Mammary epithelial cell (primary cell): ENCODE measurements around the gene APC2.
"Not testable (repeated sequence)": the region's sequence is repeated elsewhere in the genome, so short reads cannot be mapped to it uniquely, and the experiment has no call there.

Experiments
- CTCF ChIP-seq, 2 donors: IDR thresholded peaks in 1 of 2; conservative IDR thresholded peaks in 1 of 2; 2 replicates each; pipeline ENCODE4 v1.5.1; 2011 to 2012; ENCODE audit warnings: inconsistent platforms in 2 of 2, low read length in 2 of 2, mild to moderate bottlenecking in 2 of 2, control low read depth in 1 of 2, low read depth in 1 of 2; ENCODE audit not compliant: insufficient read depth in 1 of 2; ENCODE audit errors: extremely low read depth in 1 of 2
- EZH2 ChIP-seq: IDR thresholded peaks from 2 replicates; pipeline ENCODE4 v1.6.1; 2012; ENCODE audit warnings: low read length, inconsistent platforms, borderline replicate concordance

DNA sequence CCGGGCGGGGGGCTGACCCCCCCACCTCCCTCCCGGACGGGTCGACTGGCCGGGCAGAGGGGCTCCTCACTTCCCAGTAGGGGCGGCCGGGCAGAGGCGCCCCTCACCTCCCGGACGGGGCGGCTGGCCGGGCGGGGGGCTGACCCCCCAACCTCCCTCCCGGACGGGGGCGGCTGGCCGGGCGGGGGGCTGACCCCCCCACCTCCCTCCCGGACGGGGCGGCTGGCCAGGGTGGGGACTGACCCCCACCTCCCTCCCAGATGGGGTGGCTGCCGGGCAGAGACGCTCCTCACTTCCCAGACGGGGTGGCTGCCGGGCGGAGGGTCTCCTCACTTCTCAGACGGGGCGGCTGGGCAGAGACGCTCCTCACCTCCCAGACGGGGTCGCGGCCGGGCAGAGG, 49.3 kb downstream of the APC2 start:
- not testable (repeated sequence) for TF ChIP-seq CTCF (conservative IDR thresholded peaks at IDR 0.05 in 1 of 2, IDR thresholded peaks at IDR 0.05 in 1 of 2; ENCODE audit: extremely low read depth in 1 of 2, insufficient read depth in 1 of 2, low read depth in 1 of 2, low read length in 2 of 2); EZH2
